Measurements from ENCODE around the gene HIRA. TPM values are rescaled to one million over a fixed set of nuclear protein-coding genes. Genes with fewer than 3 reads are reported as not detected.

HIRA gene
- total RNA-seq, 1 donor from 2014 or later: 36.0 TPM

DNA sequence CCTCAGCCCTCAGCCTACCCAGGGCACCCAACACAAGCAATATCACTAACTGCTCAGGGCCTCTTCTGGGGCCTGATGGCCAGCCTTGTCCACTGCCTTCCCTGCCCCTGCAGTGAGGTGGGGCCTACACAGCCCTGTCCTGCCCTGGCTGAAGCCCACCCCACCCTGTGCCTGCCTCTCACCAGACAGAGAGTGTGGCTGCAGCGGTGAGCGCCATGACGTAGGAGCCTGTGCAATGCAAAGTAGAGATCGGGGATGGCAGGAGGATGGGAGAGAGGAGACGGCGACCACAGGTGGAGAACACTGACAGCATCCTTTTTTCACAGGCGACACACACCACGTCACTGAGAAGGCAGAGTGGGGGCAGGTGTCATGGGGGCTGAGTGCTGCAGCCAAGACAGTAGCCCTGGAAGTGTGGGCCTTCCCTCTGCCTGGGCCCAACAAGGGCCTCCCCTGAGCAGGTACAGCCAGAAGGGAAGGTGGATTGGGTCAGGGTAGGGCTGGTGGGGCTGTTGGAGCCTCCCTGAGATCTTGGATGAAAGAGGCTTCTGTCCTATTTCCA lies 74.7 kb downstream of the HIRA start:
- no peaks in the 10 kb centered on the region for H3K27me3 Mint-ChIP-seq (ENCODE audit: unreplicated experiment)
- DNase-seq (ENCODE audit: low spot score): no peak
- H3K9me3 Mint-ChIP-seq (ENCODE audit: unreplicated experiment): no peaks in the 10 kb centered on the region
- no peak overlapping the region for H3K27ac Mint-ChIP-seq (ENCODE audit: unreplicated experiment)
- no peak overlapping the region for H3K4me3 Mint-ChIP-seq (ENCODE audit: unreplicated experiment)
- TF ChIP-seq CTCF (IDR thresholded peaks at IDR 0.05; ENCODE audit: unreplicated experiment): no peak
- H3K4me1 Mint-ChIP-seq (ENCODE audit: unreplicated experiment): no peaks in the 10 kb centered on the region
- H3K36me3 Mint-ChIP-seq (ENCODE audit: low read depth, unreplicated experiment): peaks cover 30% of the 10 kb centered on the region

GRCh38 chr22:19355413-19356157 lies 75.9 kb downstream of the HIRA start:
- Mint-ChIP-seq H3K9me3 (ENCODE audit: unreplicated experiment) (no peaks in the 10 kb centered on the region), H3K27me3 (ENCODE audit: unreplicated experiment) (peaks cover 3% of the 10 kb centered on the region), H3K4me1 (ENCODE audit: unreplicated experiment) (no peaks in the 10 kb centered on the region), H3K36me3 (ENCODE audit: low read depth, unreplicated experiment) (peaks cover 33% of the 10 kb centered on the region), H3K27ac (ENCODE audit: unreplicated experiment) (no peak overlapping the region), H3K4me3 (ENCODE audit: unreplicated experiment) (peak overlapping the region; percentile 74)
- DNase-seq (ENCODE audit: low spot score): no peak
- TF ChIP-seq CTCF (IDR thresholded peaks at IDR 0.05; ENCODE audit: unreplicated experiment): no peak

DNA sequence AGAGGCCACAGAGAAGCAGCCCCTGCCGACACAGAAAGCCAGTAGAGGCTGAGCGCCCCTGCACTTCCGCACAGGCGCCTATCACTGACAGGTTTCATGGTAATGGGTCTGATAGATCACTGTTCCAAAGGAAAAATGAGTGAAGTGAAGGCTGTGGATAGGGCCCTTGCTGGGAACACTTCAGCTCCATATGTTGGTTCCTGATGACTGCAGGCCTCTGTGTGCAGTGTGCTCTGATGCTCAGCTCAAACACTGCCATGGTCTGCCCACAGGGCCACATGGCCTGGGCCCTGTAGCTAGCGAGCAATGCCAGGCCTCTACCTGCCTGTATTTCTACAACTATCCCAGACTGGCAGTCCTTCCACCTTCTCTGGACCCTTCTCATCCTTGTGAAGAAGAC lies 77.3 kb downstream of the HIRA start:
- Mint-ChIP-seq H3K36me3 (ENCODE audit: low read depth, unreplicated experiment) (peaks cover 43% of the 10 kb centered on the region), H3K9me3 (ENCODE audit: unreplicated experiment) (no peaks in the 10 kb centered on the region), H3K4me1 (ENCODE audit: unreplicated experiment) (no peaks in the 10 kb centered on the region), H3K4me3 (ENCODE audit: unreplicated experiment) (no peak overlapping the region), H3K27me3 (ENCODE audit: unreplicated experiment) (peaks cover 3% of the 10 kb centered on the region), H3K27ac (ENCODE audit: unreplicated experiment) (peak overlapping the region; percentile 36)
- DNase-seq (ENCODE audit: low spot score): no peak
- no peak for TF ChIP-seq CTCF (IDR thresholded peaks at IDR 0.05; ENCODE audit: unreplicated experiment)

DNA sequence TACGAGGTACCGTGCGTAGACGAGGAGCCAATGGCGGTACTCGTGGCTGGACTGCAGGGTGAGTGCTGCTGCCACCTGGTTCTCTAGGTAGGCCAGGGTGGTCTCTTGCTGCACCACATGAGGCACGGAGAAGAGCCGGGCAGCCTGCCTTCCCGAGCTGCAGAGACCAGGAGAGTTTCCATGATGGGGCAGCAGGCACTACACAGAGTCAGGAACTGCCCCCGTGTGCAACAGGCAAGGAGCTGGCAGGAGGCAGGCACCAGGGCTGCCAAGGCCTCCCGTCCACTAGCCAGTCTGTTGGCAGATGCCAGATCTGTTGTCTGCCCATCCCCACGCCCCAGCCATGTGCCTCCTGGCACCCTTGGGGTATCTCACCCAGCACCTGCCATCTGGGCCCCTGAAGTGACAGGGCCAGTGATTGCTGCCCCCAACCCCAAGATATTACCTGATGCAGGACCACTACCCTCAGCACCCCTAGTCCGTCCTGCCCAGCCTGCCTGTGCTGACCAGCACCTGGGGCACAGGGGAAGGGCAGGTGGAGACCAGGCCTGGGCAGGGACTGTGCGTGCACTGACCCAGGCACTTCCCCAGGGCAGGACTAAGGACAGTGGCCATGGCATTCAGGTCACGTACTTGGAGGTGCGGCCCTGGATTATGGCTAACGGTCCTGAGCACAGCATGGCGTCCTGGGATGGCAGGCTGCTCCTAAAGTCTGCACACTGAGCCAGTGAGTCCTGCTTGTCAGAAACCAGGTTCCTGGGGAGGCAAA lies 78.0 kb downstream of the HIRA start:
- no peak for DNase-seq (ENCODE audit: low spot score)
- H3K4me3 Mint-ChIP-seq (ENCODE audit: unreplicated experiment): no peak overlapping the region
- peaks cover 42% of the 10 kb centered on the region for H3K36me3 Mint-ChIP-seq (ENCODE audit: low read depth, unreplicated experiment)
- H3K4me1 Mint-ChIP-seq (ENCODE audit: unreplicated experiment): no peaks in the 10 kb centered on the region
- no peaks in the 10 kb centered on the region for H3K9me3 Mint-ChIP-seq (ENCODE audit: unreplicated experiment)
- no peak overlapping the region for H3K27ac Mint-ChIP-seq (ENCODE audit: unreplicated experiment)
- no peak for TF ChIP-seq CTCF (IDR thresholded peaks at IDR 0.05; ENCODE audit: unreplicated experiment)
- H3K27me3 Mint-ChIP-seq (ENCODE audit: unreplicated experiment): peaks cover 3% of the 10 kb centered on the region

DNA sequence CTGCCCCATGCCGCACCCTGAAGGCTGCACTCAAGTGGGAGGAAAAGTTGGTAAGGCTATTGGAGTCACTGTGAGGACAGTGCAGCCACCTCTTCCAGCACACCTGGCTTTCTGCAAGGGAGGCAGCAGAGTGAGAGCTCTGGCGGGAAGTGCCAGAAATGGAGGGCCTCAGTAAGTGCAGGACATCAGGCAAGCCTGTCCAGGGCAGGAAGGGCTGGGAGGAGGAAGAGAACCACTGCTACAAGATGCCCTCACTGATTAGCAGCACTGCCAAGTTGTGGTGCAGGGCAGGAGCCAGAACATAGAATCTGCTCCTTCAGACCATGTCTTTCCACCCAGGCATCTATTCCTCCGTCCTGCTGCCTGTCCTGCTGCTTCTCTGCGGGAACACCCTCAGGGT lies 78.8 kb downstream of the HIRA start:
- no peak for TF ChIP-seq CTCF (IDR thresholded peaks at IDR 0.05; ENCODE audit: unreplicated experiment)
- Mint-ChIP-seq H3K4me3 (ENCODE audit: unreplicated experiment) (no peak overlapping the region), H3K4me1 (ENCODE audit: unreplicated experiment) (no peaks in the 10 kb centered on the region), H3K36me3 (ENCODE audit: low read depth, unreplicated experiment) (peaks cover 36% of the 10 kb centered on the region), H3K27me3 (ENCODE audit: unreplicated experiment) (peaks cover 3% of the 10 kb centered on the region), H3K27ac (ENCODE audit: unreplicated experiment) (no peak overlapping the region), H3K9me3 (ENCODE audit: unreplicated experiment) (no peaks in the 10 kb centered on the region)
- DNase-seq (ENCODE audit: low spot score): no peak
